ENCODE results near the gene TMEM151A. TPM values are rescaled to one million over a fixed set of nuclear protein-coding genes. Genes with fewer than 3 reads are reported as not detected.

The TMEM151A gene
- total and polyA plus RNA-seq, 2 experiments from 2014 or later, result 1.0 to 4.4 TPM

- Mint-ChIP-seq H3K9me3 (peaks cover 21% of the 10 kb centered on the region), H3K4me3 (no peak overlapping the region; the same call in 2 of the 3 replicates), H3K36me3 (ENCODE audit: low read depth) (peaks cover 22% of the 10 kb centered on the region), H3K4me1 (peaks cover 41% of the 10 kb centered on the region), H3K27ac (no peak overlapping the region), H3K27me3 (ENCODE audit: insufficient read depth, low read depth, poor library complexity) (peaks cover 31% of the 10 kb centered on the region)
- no peak overlapping the region for H3K4me3 ChIP-seq
- H4K20me1 ChIP-seq (replicated peaks; ENCODE audit: insufficient read depth), result no peaks in the 10 kb centered on the region
- peaks cover 11% of the 10 kb centered on the region; the same call in 1 of the 2 replicates for H3F3A ChIP-seq (replicated peaks; ENCODE audit: low read depth)
- DNase-seq (ENCODE audit: low spot score), result no peak
- H3K36me3 ChIP-seq (ENCODE audit: insufficient read depth), result no peaks in the 10 kb centered on the region
- H2AFZ ChIP-seq, result no peak overlapping the region
- no peak for ATAC-seq
- no peak overlapping the region for H3K27ac ChIP-seq (ENCODE audit: low read depth)
- TF ChIP-seq ZNF114 (CRISPR knock-in tag; IDR thresholded peaks at IDR 0.05), result no peak
- TF ChIP-seq, protein P1, sequence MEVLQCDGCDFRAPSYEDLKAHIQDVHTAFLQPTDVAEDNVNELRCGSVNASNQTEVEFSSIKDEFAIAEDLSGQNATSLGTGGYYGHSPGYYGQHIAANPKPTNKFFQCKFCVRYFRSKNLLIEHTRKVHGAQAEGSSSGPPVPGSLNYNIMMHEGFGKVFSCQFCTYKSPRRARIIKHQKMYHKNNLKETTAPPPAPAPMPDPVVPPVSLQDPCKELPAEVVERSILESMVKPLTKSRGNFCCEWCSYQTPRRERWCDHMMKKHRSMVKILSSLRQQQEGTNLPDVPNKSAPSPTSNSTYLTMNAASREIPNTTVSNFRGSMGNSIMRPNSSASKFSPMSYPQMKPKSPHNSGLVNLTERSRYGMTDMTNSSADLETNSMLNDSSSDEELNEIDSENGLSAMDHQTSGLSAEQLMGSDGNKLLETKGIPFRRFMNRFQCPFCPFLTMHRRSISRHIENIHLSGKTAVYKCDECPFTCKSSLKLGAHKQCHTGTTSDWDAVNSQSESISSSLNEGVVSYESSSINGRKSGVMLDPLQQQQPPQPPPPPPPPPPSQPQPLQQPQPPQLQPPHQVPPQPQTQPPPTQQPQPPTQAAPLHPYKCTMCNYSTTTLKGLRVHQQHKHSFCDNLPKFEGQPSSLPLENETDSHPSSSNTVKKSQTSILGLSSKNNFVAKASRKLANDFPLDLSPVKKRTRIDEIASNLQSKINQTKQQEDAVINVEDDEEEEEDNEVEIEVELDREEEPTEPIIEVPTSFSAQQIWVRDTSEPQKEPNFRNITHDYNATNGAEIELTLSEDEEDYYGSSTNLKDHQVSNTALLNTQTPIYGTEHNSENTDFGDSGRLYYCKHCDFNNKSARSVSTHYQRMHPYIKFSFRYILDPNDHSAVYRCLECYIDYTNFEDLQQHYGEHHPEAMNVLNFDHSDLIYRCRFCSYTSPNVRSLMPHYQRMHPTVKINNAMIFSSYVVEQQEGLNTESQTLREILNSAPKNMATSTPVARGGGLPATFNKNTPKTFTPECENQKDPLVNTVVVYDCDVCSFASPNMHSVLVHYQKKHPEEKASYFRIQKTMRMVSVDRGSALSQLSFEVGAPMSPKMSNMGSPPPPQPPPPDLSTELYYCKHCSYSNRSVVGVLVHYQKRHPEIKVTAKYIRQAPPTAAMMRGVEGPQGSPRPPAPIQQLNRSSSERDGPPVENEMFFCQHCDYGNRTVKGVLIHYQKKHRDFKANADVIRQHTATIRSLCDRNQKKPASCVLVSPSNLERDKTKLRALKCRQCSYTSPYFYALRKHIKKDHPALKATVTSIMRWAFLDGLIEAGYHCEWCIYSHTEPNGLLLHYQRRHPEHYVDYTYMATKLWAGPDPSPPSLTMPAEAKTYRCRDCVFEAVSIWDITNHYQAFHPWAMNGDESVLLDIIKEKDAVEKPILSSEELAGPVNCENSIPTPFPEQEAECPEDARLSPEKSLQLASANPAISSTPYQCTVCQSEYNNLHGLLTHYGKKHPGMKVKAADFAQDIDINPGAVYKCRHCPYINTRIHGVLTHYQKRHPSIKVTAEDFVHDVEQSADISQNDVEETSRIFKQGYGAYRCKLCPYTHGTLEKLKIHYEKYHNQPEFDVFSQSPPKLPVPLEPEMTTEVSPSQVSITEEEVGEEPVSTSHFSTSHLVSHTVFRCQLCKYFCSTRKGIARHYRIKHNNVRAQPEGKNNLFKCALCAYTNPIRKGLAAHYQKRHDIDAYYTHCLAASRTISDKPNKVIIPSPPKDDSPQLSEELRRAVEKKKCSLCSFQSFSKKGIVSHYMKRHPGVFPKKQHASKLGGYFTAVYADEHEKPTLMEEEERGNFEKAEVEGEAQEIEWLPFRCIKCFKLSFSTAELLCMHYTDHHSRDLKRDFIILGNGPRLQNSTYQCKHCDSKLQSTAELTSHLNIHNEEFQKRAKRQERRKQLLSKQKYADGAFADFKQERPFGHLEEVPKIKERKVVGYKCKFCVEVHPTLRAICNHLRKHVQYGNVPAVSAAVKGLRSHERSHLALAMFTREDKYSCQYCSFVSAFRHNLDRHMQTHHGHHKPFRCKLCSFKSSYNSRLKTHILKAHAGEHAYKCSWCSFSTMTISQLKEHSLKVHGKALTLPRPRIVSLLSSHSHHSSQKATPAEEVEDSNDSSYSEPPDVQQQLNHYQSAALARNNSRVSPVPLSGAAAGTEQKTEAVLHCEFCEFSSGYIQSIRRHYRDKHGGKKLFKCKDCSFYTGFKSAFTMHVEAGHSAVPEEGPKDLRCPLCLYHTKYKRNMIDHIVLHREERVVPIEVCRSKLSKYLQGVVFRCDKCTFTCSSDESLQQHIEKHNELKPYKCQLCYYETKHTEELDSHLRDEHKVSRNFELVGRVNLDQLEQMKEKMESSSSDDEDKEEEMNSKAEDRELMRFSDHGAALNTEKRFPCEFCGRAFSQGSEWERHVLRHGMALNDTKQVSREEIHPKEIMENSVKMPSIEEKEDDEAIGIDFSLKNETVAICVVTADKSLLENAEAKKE (CRISPR knock-in tag; IDR thresholded peaks at IDR 0.05), result no peak
- no peak for TF ChIP-seq POLR2AphosphoS5 (IDR thresholded peaks at IDR 0.05; ENCODE audit: low read depth)
- no peak for TF ChIP-seq REST (IDR thresholded peaks at IDR 0.05; ENCODE audit: unreplicated experiment)
- TF ChIP-seq STAT1 (IDR thresholded peaks at IDR 0.05; ENCODE audit: unreplicated experiment), result no peak
- TF ChIP-seq ETS1 (IDR thresholded peaks at IDR 0.05), result no peak
- TF ChIP-seq JUNB (IDR thresholded peaks at IDR 0.05; ENCODE audit: unreplicated experiment), result no peak
- TF ChIP-seq CREB1 (CRISPR knock-in tag; IDR thresholded peaks at IDR 0.05; ENCODE audit: low read depth), result no peak
- TF ChIP-seq ZNF331 (CRISPR knock-in tag; IDR thresholded peaks at IDR 0.05; ENCODE audit: low read depth), result no peak
- TF ChIP-seq EZH2 (IDR thresholded peaks at IDR 0.05; ENCODE audit: low read depth, unreplicated experiment), result no peak
- TF ChIP-seq, protein P2, sequence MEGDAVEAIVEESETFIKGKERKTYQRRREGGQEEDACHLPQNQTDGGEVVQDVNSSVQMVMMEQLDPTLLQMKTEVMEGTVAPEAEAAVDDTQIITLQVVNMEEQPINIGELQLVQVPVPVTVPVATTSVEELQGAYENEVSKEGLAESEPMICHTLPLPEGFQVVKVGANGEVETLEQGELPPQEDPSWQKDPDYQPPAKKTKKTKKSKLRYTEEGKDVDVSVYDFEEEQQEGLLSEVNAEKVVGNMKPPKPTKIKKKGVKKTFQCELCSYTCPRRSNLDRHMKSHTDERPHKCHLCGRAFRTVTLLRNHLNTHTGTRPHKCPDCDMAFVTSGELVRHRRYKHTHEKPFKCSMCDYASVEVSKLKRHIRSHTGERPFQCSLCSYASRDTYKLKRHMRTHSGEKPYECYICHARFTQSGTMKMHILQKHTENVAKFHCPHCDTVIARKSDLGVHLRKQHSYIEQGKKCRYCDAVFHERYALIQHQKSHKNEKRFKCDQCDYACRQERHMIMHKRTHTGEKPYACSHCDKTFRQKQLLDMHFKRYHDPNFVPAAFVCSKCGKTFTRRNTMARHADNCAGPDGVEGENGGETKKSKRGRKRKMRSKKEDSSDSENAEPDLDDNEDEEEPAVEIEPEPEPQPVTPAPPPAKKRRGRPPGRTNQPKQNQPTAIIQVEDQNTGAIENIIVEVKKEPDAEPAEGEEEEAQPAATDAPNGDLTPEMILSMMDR (conservative IDR thresholded peaks at IDR 0.05; ENCODE audit: low read depth in 2 of 2), result no peak
- TF ChIP-seq NANOG (IDR thresholded peaks at IDR 0.05; ENCODE audit: borderline replicate concordance), result no peak
- TF ChIP-seq EZH2phosphoT487 (IDR thresholded peaks at IDR 0.05; ENCODE audit: unreplicated experiment), result no peak
- no peaks in the 10 kb centered on the region for H3K9me2 ChIP-seq (ENCODE audit: insufficient read depth)
- H3K79me2 ChIP-seq (replicated peaks; ENCODE audit: insufficient read depth), result no peaks in the 10 kb centered on the region
- no peak overlapping the region for H3K4me2 ChIP-seq
- H3K27me3 ChIP-seq (ENCODE audit: insufficient read depth), result no peaks in the 10 kb centered on the region
- peaks cover 32% of the 10 kb centered on the region for H3K4me1 ChIP-seq (ENCODE audit: insufficient read depth)
These were observed 23.8 kb downstream of the TMEM151A start for GRCh38 chr11:66315498-66315885.
